ENCODE measurements around the gene GPLD1. TPM values are rescaled to one million over a fixed set of nuclear protein-coding genes. Genes with fewer than 3 reads are reported as not detected.
A peak's percentile ranks its signal among the peaks of the same experiment; 100 is the strongest.
"Not testable (repeated sequence)": the region's sequence is repeated elsewhere in the genome, so short reads cannot be mapped to it uniquely, and the experiment has no call there.

GPLD1 gene
- polyA plus RNA-seq, 3 donors from 2014 or later, result 0.06 TPM; not detected in 2

DNA sequence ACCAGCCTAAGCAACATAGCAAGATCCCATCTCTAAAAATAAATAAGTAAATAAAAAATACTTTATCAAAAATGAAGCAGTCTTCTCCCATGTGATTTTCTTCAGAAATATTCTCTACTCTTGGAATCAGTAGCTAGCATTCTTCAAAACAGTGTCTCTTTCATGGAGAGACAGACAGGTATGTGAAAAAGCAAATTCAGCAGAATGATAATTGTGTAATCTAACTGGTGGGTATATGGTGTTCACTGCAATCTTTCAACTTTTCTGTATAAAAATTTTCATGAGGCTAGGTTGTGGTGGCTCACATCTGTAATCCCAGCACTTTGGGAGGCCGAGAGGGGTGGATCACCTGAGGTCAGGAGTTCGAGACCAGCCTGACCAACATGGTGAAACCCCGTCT, 78.8 kb downstream of the GPLD1 start:
- Mint-ChIP-seq H3K27me3 (ENCODE audit: low read depth in 3 of 3) (no peaks in the 10 kb centered on the region), H3K27ac (no peak overlapping the region), H3K4me3 (no peak overlapping the region), H3K36me3 (peaks cover 12 to 22% (median 21%) of the 10 kb centered on the region in 3 donors), H3K4me1 (peaks cover 1 to 7% of the 10 kb centered on the region in 2 donors), H3K9me3 (no peaks in the 10 kb centered on the region)
- no peak for DNase-seq

DNA sequence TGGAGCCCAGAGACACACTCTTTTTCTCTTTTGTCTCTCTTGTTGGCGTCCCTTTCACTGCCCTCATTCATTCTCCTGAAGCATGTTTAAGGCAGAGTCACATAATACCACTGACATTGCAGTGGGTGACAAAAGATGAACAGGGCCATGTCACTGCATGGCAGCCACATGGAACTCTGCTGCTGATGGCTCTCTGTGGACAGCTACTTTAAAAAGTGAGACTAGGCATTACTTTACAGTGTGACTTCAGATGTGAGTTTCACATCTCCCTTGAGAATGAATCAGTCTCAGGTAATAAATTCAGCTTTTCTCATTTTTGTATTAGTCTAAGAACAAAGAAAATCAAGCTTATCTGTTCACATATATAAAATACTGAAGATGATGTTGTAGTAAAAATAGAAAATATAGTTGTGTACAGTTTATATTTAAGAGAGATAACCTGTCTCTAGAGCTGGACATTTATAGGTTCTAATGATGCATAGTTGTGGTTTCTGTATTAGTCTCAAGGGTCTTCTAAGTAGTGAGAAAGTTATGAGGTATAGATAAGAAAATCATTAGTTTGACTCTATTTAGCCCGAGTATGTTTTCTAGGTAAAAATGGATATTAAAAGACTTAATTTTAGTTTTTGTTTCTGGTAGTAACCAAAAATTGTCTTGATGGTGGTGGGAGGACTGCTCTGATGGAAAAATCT, 80.5 kb downstream of the GPLD1 start:
- no peak for DNase-seq
- Mint-ChIP-seq H3K4me1 (peaks cover 15 to 24% of the 10 kb centered on the region in 2 donors), H3K27ac (no peak overlapping the region), H3K36me3 (peaks cover 6 to 19% (median 18%) of the 10 kb centered on the region in 3 donors), H3K4me3 (no peak overlapping the region), H3K9me3 (no peaks in the 10 kb centered on the region), H3K27me3 (ENCODE audit: low read depth in 3 of 3) (no peaks in the 10 kb centered on the region)

DNA sequence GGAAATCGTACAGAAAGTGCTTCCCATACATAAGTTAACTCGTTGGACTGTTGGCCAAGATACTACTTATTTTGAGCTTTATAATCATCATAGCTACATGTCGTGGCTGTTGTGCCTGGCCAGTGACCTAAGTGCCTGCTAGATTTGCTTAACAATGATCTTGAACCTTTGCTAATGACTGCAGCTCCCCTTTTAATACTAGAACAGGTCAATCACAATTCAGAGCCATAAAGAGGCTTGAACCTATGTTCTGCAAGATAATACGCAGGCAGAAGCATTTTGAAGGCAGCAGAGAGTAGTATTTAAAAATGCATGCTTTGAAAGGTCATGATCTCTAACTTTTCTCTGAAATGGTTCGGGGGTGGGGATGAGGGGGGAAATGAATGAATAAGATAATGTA, 84.1 kb downstream of the GPLD1 start:
- Mint-ChIP-seq H3K36me3 (peaks cover 0 to 9% (median 8%) of the 10 kb centered on the region in 3 donors), H3K4me1 (peaks cover 25 to 38% of the 10 kb centered on the region in 2 donors), H3K9me3 (no peaks in the 10 kb centered on the region), H3K4me3 (peak overlapping the region in 2 of 5 donors; percentile 29 to 47), H3K27me3 (ENCODE audit: low read depth in 3 of 3) (no peaks in the 10 kb centered on the region), H3K27ac (peak overlapping the region in 1 of 6 donors; percentile 6)
- no peak for DNase-seq

DNA sequence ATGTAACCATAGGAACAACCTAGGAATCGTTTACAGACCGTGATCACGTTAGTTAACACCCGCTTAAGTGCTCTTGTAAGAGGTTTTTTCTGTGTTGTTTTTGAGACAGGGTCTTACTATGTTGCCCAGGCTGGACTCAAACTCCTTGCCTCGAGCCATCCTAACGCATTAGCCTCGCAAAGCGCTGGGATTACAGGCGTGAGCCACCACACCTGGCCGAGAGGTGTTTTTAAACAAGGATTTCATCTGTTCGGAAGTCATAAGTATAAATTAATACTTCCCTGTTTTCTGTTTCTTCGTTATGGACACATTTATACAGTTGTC, 85.9 kb downstream of the GPLD1 start:
- Mint-ChIP-seq H3K27me3 (ENCODE audit: low read depth in 3 of 3) (peaks cover 0 to 8% (median 2%) of the 10 kb centered on the region in 3 donors), H3K27ac (peak overlapping the region; percentile 60 to 94 (median 88)), H3K4me1 (peaks cover 25 to 30% of the 10 kb centered on the region in 2 donors), H3K9me3 (no peaks in the 10 kb centered on the region), H3K4me3 (peak overlapping the region; percentile 94 to 99 (median 96)), H3K36me3 (peaks cover 0 to 7% (median 7%) of the 10 kb centered on the region in 3 donors)
- no peak for DNase-seq

DNA sequence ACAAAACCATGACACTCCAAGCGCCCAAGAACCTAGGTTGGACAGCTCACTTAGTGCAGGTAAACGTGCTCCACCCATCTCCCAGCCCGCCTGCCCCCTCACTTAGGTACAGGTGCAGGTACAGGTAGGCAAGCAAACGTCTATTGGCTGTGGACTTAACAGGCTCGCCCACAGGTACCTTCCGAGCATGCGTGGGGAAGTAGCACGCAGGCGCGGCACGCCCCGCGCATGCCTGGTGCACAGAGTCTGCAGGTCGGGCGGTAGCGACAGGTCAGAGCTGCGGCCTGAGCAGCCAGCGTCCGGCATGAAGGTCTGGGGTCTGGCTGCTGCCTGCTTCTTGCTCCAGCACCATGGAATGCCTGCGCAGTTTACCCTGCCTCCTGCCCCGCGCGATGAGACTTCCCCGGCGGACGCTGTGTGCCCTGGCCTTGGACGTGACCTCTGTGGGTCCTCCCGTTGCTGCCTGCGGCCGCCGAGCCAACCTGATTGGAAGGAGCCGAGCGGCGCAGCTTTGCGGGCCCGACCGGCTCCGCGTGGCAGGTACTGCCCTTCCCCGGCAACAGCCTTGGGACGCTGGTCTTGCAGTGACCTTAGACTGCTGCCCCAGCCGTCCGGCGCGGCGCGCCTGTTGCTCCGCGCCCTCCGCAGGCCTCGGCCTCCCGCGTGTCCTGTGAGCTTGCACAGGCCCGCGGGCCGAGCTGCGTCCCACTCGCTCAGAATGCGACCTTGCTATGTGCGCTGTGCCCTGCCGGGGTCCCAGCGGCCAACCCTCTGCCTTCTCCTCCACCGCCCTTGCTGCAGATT, 86.5 kb downstream of the GPLD1 start, which contains the start of gene MRS2:
TSS of gene MRS2 (plus strand) at position 240 of the 804 bp plus-strand sequence. CDS start at position 351, 111 bp downstream.
- Mint-ChIP-seq H3K36me3 (peaks cover 0 to 7% (median 7%) of the 10 kb centered on the region in 3 donors), H3K4me1 (peaks cover 25 to 30% of the 10 kb centered on the region in 2 donors), H3K4me3 (peak within 1 kb of the TSS; percentile 94 to 99 (median 96)), H3K9me3 (no peaks in the 10 kb centered on the region), H3K27ac (peak within 1 kb of the TSS; percentile 60 to 94 (median 88)), H3K27me3 (ENCODE audit: low read depth in 3 of 3) (peaks cover 0 to 8% (median 2%) of the 10 kb centered on the region in 3 donors)
- DNase-seq, result peak; percentile 68 to 76 (median 72)

DNA sequence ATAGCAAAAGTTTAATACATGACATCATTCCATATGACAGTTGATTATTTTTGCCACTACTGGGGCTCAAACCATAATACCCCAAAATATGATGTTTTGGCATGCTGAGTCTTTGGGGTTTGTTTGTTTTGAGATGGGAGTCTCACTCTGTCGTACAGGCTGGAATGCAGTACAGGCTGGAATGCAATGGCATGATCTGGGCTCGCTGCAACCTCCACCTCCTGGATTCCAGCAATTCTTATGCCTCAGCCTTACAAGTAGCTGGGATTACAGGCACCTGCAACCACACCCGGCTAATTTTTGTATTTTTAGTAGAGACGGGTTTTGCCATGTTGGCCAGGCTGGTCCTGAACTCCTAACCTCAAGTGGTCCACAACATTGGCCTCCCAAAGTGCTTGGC, 87.9 kb downstream of the GPLD1 start:
- H3K4me1 Mint-ChIP-seq, result peaks cover 25 to 30% of the 10 kb centered on the region in 2 donors

DNA sequence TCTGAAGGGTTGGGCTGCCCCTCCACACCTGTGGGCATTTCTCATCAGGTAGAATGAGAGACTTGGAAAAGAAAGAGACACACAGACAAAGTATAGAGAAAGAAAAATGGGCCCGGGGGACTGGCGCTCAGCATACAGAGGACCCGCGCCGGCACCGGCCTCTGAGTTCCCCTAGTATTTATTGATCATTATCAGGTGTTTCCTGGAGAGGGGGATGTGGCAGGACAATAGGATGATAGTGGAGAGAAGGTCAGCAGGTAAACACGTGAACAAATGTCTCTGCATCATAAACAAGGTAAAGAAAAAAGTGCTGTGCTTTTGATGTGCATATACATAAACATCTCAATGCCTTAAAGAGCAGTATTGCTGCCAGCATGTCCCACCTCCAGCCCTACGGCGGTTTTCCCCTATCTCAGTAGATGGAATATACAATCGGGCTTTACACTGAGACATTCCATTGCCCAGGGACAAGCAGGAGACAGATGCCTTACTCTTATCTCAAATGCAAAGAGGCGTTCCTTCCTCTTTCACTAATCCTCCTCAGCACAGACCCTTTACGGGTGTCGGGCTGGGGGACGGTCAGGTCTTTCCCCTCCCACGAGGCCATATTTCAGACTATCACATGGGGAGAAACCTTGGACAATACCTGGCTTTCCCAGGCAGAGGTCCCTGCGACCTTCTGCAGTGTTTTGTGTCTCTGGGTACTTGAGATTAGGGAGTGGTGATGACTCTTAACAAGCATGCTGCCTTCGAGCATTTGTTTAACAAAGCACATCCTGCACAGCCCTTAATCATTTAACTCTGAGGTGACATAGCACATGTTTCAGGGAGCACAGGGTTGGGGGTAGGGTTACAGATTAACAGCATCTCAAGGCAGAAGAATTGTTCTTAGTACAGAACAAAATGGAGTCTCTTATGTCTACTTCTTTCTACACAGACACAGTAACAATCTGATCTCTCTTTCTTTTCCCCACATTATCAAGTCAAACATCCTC, 89.0 kb downstream of the GPLD1 start:
- not testable (repeated sequence) for H3K27ac Mint-ChIP-seq, H3K4me3 Mint-ChIP-seq, H3K36me3 Mint-ChIP-seq, H3K9me3 Mint-ChIP-seq, DNase-seq
- H3K27me3 Mint-ChIP-seq (ENCODE audit: low read depth in 3 of 3), result peaks cover 2 to 21% (median 15%) of the 10 kb centered on the region in 3 donors
- peaks cover 23 to 28% of the 10 kb centered on the region in 2 donors for H3K4me1 Mint-ChIP-seq

More for the DNA sequence above, 87.9 kb downstream of the GPLD1 start:
- no peak for DNase-seq
- Mint-ChIP-seq H3K36me3 (peaks cover 0 to 7% (median 7%) of the 10 kb centered on the region in 3 donors), H3K4me3 (peak overlapping the region in 1 of 5 donors; percentile 10), H3K9me3 (no peaks in the 10 kb centered on the region), H3K27ac (no peak overlapping the region), H3K27me3 (ENCODE audit: low read depth in 3 of 3) (peaks cover 0 to 15% (median 13%) of the 10 kb centered on the region in 3 donors)

DNA sequence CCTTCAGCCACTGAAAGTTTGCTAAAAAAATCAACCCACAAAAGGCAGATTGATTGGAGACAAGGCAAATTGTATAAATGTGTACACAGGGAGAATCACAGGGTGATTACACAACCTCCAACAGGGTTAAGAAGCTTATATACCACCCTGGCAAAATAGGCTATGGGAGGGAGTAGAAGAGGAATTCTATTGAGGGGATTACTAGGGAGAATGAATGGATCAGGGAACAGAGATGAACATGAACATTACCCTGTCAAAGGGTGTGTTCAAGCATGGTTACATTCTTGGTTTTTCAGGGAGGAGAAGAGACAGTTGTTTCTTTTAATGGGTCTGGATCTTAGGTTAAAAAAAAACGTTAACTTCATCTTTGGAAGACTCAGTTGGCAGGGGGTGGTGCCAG, 91.7 kb downstream of the GPLD1 start:
- Mint-ChIP-seq H3K27me3 (ENCODE audit: low read depth in 3 of 3) (peaks cover 2 to 21% (median 15%) of the 10 kb centered on the region in 3 donors), H3K27ac (no peak overlapping the region), H3K9me3 (no peaks in the 10 kb centered on the region), H3K4me3 (no peak overlapping the region), H3K4me1 (peaks cover 2 to 3% of the 10 kb centered on the region in 2 donors), H3K36me3 (peaks cover 0 to 3% (median 0%) of the 10 kb centered on the region in 3 donors)
- no peak for DNase-seq

DNA sequence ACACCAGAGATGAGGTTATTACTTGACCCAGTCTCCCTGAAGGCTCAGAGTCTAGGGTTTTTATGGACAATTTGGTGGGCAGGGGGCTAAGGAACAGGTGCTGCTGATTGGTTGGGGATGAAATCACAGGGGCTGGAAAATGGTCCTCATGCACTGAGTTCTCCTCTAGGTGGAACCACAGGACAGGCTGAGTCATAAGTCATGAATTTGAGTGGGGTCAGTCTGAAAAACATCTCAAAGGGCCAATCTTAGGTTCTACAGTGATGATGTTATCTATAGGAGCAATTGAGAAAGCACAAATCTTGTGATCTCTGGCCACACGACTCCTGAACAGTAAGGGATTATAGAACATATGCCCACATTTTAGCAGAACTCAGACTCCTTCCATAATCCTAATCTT, 92.6 kb downstream of the GPLD1 start:
- DNase-seq, result no peak
- Mint-ChIP-seq H3K4me1 (no peaks in the 10 kb centered on the region), H3K27ac (no peak overlapping the region), H3K27me3 (ENCODE audit: low read depth in 3 of 3) (peaks cover 2 to 21% (median 15%) of the 10 kb centered on the region in 3 donors), H3K4me3 (no peak overlapping the region), H3K9me3 (no peaks in the 10 kb centered on the region), H3K36me3 (peaks cover 0 to 3% (median 0%) of the 10 kb centered on the region in 3 donors)

DNA sequence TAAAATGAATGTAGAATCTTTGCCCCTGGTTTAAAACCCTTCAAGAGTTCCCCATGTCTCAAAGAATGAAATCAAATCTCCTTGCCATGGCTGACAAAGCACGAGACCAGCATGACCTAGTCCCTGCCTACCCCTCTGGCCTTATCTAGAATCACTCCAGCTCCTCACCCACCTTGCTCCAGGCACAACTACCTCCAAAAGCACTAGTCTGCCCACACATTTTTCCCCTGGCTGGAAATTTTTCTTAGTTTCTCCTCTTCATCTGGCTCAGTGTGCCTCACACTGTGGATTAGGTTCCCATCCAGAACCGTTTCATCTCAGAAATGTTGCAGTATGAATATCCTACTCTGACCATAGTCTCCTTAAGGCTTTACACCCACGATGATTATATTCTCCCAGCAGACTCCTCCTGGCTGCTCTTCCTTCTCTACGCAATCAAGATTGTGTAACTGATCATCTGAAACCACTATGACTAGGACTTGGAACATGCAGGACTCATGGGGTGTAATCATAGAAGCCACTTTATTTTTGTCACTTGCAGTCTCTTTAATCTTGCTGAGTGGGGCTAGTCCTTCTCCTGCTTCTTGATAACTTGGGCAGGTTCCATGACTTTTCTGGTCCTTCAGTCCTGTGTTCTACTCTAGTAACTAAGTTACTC, 94.5 kb downstream of the GPLD1 start:
- Mint-ChIP-seq H3K9me3 (no peaks in the 10 kb centered on the region), H3K4me1 (no peaks in the 10 kb centered on the region), H3K27ac (no peak overlapping the region), H3K27me3 (ENCODE audit: low read depth in 3 of 3) (peaks cover 2 to 24% (median 15%) of the 10 kb centered on the region in 3 donors), H3K36me3 (peaks cover 0 to 3% (median 0%) of the 10 kb centered on the region in 3 donors), H3K4me3 (no peak overlapping the region)
- no peak for DNase-seq

DNA sequence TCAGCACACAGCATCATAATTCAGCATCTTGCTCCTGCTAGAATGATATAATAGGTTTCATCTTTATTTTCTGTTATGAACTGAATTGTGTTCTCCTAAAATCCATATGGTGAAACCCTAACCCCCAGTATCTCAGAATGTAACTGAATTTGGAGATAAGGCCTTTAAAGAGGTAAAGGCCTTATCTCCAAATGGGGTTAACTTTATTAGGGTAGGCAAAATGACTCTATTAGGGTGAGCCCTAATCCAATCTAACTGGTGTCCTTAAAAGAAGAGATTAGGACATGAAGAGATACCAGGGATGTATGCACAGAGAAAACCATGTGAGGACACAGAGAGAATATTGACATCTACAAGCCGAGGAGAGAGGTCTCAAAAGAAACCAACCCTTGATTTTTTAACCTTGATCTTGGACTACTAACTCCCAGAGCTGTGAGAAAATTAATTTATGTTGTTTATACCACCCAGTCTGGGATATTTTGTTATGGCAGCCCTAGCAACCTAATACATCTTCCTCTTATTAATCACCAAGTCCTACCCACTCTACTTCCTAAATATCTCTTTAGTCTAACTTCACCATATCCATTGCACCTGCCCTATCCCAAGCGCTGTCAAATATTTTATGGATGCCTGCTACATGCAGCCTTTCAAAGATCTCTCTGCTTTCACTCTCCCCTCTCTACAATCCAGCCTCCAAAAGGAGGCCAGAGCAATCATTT, 95.2 kb downstream of the GPLD1 start:
- no peaks in the 10 kb centered on the region for H3K4me1 Mint-ChIP-seq
- no peak overlapping the region for H3K4me3 Mint-ChIP-seq

DNA sequence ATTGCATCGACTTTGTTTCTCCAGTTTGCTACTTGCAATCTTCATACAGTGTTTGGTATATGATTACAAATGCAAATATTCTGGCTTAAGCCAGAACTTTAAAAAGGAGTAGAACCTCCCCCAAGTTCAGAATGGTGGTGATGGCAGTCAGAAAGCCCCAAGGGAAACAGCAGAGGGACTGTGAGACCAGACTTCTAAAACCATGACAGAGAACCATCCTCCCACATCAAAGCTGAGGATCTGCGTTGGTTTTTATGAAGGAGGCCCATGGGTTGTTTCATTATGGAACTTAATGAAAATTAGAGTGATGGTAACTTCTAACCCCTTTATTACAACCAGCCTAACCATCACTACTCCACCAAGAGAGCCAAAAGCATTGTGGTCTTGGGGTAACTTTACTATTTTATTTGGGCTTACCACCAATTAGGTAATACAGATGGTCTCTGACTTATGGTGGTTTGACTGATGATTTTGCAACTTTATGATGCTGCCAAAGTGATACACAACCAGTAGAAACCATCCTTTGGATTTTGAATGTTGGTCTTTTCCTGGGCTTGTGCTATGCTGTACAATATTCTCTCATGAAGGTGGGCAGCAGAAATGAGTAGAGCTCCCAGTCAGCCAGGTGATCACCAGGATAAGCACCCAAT, 97.5 kb downstream of the GPLD1 start:
- no peak overlapping the region for H3K4me3 Mint-ChIP-seq
- no peaks in the 10 kb centered on the region for H3K36me3 Mint-ChIP-seq
- no peaks in the 10 kb centered on the region for H3K4me1 Mint-ChIP-seq
- peaks cover 2 to 16% (median 5%) of the 10 kb centered on the region in 3 donors for H3K27me3 Mint-ChIP-seq (ENCODE audit: low read depth in 3 of 3)
- H3K9me3 Mint-ChIP-seq, result no peaks in the 10 kb centered on the region
- no peak overlapping the region for H3K27ac Mint-ChIP-seq
- no peak for DNase-seq

More for the DNA sequence above, 95.2 kb downstream of the GPLD1 start:
- Mint-ChIP-seq H3K36me3 (no peaks in the 10 kb centered on the region), H3K27me3 (ENCODE audit: low read depth in 3 of 3) (peaks cover 2 to 23% (median 10%) of the 10 kb centered on the region in 3 donors), H3K27ac (no peak overlapping the region), H3K9me3 (no peaks in the 10 kb centered on the region)
- no peak for DNase-seq
